Ecto neural progenitor cell (in vitro differentiated cells): ENCODE measurements around the gene CCNK.

ENCODE experiments used
- DNase-seq: peaks from one replicate; pipeline ENCODE4 v3.0.0-alpha.2; 2018; ENCODE audit warnings: low spot score

CCNK gene

DNA sequence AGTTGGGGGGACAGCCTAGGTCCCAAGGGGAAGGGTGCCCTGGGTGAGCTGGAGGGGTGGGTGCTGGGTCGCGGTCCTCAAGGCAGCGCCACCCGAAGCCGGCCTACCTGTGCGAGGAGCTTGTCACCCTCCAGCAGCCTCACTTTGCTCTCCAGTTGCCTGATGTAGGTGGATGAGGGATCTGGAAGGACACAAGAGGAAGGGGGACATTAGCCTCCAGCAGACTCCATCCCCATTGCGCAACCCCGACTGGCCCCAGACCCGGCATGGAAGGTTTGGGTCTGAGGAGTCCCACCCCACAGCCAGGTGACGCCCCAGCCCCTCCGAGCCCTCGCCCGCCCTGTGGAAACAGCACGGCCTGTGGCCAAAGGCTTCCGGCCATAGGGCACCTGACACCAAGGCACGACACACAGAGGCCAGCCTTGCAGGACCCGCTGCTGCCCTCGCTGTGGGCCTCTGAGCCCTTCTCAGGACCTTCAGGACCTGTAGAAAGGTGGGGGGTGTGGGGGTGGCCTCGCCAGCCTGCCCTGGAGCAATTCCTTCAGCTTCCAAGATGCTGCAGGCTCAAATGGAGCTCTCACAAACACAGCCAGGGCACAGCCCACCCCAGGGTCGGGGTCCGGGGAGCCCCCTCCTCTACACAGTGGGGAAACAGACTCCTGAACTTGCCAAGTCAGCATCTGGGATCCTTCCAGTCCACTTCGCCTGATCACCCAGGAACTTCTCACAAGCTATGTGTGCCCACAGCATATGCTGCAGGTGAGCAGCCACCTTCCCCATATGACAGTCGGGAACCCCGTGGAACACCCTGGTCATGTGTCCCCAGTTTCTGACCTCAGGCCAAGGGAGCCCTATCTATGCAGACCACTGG is 54.9 kb downstream of the CCNK start:
- DNase-seq, result no peak

DNA sequence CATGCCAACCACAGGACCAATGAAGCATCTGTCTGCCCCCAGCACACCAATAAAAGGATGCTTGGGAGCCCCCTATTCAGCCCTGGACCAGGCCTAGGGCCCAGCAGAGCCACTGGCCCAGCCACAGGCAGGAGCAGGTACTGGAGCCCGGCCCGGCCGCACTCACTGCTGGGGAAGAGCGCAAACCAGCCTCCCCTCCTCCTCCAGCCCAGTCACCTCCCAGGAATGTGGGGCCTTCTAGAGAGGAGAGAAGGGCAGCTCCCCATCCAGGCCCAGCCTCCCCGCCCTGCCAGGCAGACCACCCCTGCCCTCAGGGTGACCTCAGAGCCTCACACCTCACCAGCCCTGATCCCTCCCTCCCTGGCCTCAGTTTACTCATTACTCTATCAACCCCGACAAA is 56.2 kb downstream of the CCNK start:
- no peak for DNase-seq

DNA sequence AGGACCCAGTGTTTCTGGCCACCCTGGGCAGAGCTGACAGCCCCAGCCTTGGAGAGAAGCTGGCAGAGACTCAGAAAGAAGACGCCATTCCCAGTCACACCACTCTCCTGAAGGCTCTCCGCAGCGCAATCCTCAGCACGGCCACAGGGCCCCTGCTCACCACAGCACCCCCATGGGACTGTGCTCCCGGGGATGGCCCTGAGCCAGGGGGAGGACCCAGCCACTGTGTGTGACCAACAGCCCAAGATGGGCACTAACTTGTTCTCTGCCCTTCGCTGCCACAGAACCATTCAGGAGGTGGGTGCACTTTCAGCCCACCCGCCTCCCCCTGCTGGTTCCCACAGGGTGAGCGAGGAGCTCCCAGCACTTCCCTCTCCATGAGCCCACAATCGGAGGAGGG is 57.1 kb downstream of the CCNK start:
- DNase-seq, result no peak

DNA sequence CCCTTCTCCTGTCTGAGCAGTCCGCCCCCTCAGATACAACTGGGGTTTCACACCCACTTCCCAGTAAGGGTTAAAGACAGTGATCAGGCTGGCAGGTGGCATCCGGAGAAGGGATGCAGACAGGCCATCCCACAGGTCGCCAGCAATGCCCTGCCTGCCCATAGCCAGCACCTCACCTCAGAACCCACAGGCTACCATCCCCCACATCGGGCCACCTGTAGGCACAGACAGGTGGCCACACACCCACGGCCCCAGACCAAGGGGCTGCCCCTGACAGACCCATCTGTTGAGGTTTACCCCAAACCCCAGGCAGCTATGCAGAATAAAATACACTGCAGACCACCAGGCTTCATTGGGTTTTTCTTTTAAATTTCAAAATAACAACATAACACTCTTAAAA is 57.5 kb downstream of the CCNK start:
- no peak for DNase-seq

DNA sequence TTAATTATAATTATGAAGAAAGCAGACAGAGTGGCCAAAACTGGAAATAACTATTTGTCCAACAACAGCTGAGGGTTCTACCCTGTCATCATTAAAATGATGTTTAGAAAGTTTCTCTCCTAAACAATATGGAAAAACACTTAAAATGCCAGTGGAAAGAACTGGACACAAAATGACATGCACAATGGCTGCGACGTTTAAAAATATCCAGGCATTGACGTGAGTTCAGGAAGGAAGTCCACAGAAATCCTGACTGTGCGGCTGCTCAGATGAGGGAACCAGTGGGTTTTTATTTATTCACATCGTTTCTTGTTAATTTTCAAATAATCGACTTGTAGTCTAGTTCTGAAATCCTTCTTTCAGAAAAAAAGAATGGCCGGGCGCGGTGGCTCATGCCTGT is 58.3 kb downstream of the CCNK start:
- no peak for DNase-seq

DNA sequence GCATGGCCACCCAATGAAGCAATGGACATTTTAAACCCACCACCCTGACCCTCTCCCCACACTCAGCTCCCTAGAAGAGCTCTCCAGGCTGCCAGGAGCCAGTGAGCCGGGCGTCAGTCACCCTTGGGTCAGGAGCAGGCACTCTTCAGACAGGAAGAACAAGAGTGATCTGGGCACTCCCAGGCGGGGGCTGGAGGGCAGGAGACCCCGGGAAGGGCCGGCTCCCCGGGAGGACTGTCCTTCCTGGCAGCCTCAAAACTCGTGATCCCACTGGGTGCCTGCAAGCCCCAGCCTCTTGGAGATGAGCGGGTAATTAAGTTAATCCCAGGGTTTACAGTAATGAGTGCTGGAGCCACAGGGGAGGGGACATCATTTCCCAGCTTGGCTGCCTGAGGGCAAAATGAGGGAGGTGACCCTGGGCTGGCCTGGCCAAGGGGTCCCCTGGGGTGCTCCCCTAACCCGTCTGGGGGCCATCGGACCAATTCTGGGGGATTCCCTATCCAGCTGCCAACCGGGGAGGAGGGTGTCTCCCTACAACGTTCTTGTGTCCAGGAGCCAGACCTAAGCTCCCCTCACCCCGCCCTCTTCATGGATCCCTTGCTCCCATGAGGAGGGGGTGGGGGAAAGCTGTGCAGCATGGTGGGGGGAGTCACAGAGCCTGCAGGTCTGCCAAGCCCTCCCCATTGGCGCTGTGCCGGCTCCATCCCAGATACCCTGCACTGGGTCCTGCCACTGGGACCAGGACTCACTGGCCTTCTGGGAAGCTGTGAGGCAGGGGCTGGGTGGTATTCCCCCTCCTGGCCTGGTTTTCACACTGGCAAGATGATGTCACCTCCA is 59.2 kb downstream of the CCNK start:
- DNase-seq, result no peak

DNA sequence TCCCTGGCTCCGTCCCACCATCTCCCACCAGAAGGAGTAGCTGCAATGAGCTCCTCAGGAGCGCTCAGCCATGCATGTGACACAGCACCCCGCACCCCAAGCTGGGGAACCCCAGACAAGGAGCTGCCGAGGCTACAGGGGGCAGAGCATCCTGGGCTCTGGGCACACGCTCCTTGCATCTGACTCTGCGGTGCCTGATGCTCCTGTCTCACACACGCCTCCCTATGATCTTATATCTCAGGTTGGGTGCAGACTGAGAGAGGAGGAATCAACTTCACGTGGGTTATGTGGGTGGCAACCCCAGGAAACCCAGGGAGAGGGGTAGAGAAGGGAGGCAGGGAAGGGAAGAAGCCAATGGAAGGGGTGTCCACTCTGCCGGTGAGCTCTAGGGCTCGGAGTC is 60.0 kb downstream of the CCNK start:
- DNase-seq, result no peak

DNA sequence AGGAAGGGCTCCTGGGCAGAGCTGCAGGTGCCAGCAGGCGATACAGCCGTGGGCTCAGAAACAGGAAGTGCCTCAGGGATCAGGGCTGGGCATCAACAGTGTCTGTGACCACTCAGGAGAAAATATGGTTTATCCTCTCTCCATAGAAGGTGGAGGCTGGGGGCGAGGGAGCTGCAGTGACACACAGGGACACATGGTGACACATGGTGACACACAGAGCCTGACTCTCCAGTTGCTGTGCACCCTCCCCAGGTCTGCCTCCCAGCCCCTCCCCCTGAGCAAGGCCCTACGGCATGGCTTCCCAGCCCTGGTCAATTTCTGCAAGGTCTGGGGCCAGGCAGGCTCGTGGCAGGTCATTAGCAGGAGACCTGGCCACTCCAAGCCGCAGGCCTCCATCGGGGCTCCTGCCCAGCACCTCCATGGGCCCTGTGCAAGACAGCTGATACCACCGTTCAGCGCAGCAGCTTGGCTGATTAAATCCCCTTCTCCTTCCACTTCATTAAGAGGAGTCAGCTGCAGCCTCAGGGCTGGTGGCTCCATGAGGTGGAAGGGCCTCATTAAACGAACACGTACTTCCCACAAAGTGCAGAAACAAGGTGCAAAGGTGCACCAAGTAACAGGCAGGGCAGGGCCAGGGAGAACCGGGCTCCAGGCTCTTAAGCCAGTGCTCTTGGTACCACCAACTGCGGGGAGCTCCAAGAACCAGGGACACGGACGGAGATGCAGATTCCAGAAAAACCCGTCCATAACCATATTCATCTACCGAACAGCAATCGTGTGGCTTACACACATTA is 60.7 kb downstream of the CCNK start:
- no peak for DNase-seq

DNA sequence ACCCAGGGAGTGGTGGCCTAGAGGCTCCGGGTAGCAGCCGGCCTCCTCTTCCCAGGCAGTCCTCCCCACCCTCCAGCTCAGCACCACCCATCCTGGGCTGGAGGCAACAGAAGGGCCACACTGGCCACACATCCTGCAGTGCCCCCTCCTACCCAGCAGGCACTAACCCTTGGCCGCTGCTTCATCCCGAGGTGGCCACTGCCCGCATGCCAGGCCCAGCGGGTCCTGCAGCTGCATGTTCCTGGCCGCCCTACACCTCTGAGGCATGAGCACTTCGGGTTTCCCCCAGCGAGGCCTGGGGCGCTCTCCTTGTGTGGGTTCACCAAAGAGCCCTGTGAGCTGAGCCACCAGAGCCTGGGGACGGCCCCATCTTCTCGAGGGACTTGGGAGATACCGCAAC is 61.4 kb downstream of the CCNK start:
- DNase-seq, result no peak

DNA sequence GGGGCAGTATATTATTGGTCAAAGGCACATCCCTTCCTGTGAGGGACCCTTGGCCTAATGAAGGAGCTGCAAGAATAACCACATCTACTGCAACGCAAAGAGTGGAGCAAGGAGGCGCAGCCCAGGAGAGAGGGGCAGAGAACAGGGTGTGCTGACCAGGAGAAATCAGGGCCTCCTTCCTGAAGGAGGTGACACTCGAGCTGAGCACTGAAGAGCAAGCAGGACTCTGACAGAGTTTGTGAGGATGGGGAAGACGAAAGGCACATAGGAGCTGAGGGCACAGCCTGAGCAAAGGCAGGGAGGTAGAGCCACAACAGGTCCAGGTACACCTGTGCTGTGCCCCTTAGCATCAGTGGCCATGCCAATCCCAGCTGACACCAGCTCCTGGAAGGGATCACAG is 62.2 kb downstream of the CCNK start:
- no peak for DNase-seq

DNA sequence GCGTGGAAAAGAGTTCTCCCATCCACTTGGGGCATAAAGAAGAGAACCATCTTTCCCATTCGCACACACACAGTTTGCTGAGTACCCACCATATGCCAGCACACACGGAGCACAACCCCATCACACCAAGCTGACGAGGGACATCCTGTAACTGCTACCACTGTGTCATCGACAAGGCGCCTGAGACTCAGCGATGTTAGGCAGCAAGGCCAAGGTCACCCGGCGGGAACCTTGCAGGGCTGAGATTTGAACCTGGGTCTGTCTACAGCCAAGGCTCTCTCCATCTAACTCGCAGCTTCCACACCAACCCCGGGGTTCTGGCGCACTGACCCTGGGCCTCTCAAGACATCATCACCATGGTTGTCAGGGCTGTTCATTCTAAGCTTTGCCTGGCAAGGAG is 62.8 kb downstream of the CCNK start:
- DNase-seq, result no peak

DNA sequence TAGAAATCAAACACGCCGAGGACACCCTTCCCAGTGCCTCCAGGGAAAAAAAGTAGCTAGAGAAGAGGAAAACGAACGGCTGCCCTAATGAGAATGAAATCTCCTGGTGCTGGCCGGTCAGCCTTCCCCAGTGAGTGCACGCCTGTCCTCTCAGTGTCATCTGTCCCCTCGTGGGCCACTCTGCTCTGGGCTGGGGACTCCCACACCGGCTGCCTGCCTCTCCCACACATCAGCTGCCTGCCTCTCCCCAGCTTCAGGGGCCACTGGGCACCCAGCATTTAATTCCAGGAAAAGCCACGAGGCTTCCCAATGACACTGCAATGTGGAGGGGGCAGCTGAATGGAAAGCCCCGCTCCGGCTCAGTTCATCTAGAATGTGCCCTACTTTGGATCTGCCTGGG is 63.8 kb downstream of the CCNK start:
- no peak for DNase-seq

DNA sequence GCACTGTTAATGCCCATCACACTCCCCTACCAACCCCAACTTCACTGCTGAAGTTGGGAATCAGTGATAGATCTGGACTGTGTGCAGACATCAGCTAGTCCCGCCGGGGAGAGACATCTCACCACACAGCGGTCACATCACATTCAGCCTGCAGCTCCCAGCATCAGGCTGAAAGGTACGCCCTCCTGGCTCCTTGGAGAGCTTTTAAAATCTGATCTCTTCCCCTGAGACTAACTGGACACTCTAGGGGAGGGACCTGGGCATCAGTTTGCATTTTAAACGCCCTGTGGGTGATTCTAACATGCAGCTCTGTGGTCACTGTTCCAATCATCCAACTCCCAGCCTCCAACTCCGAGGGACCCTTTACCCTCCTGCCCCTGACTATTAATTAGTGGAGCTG is 64.4 kb downstream of the CCNK start:
- no peak for DNase-seq

DNA sequence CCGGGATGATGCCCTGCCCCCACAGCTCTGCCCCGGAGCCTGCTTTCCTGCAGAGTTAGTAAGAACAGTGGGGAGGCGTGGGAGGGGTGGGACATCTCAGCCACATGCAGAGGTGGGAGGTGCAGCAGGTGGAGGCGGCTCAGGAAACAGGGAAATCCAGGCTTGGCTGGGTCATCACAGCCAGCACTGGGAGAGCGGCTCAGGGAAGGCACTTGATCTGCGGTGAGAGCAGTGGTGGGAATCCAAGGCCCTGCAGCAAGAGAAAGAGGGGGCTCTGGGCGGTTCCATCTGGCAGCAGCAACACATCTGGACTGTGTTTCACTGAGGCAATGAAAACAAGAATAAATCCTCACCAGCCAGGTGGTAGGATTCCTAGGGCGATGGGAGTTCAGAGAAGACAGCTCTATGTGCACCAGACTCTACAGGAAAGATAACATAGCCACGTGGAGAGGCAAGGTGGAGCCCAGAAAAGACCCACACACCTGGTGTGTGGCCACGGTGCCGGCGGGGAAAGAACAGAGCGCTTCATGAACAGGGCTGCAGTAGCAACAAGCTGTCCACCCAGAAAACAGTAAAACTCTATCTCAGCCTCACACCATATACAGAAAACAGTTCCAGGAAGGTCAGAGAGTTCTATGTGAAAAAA is 65.1 kb downstream of the CCNK start:
- DNase-seq, result no peak

DNA sequence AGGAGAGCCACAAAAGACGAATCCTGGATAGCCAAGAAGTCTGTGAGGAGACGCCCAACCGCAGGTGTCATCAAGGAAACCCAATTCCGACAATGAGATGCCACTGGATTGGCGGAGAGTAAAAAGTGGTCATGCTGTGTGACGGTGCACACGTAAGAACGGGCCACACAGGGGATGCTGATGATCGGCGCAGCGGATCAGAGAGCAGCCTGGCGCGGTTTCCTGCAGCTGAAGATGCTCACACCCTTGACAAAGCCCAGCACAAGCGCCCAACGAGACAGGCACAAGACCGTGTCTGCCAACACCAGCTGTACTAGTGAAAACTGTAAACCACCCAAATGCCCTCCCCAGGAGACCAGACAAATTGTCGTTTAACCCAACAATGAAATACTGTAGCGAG is 67.0 kb downstream of the CCNK start:
- no peak for DNase-seq

DNA sequence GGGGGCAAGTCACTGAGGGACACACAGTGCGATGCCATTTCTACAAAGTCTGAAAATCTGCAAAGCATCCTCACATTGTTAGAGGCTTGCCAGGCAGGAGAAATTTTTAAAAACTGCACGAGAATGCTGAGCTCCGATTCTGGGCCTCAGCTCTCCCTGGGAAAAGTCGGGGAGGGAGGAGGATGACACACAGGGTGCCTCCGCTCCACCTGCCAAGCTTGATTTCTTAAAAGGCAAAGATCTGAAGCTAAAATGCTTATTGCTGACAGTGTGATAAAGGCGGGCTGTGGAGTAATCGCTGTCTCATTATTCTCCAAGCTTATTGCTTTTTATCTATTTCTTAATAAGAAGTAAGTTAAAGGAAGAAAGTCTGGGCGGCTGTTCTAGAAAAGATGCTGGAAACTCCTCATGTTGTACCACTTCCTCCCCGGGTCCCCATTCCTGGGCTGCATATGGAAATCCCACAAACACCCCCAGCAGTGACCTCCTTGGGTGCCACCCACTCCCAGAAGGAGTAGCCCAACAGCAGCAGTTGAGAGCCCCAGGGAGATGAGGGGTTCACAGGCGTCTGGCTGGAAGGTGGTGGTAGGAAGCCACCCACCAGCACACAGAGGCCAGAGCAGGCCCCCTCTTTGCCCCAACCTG is 67.8 kb downstream of the CCNK start:
- DNase-seq, result no peak

DNA sequence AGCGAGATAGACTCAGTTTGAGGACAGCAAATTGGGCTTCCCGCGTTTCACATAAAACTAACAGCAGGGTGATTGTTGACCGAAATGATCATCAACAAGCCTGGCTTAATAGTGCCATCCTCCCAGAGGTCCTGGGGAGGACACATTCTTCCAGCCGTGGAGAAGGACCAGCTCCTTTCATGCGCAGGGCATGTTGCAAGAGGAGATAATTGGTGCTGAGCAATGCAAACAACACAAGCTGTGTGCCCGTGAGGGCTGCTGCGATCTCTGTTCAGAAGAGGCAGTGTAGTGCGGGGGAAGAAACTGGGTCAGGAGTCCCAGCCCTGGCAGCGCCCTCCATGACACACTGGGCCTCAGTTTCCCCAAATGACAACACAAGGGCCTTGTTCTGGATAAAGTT is 68.5 kb downstream of the CCNK start:
- no peak for DNase-seq

DNA sequence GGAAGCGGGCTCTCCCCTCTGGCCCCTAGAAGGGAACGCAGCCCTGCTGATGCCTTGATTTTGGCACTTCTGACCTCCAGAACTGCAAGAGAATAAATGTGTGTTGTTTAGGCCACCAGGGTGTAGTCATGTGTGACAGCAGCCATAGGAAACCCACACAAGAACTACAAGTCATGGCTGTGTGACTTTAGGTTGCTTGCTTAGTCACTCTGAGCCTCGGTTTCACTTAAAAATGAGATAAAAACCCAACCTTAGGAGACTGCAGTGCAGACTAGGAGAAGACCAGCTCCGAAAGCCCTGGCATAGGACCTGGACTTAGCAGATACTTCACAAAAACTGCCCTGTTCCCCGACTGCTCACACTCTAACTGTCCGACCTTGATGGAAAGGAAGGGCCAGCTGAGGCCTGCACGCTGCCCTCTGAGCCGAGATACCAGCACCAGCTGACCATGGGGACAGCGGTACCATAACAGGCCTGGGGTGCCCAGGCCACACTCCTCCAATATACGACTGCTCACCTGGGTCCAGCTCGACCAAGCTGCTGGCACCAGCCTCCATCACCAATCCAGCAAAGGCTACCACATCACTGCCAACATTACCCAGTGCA is 69.3 kb downstream of the CCNK start:
- DNase-seq, result no peak

DNA sequence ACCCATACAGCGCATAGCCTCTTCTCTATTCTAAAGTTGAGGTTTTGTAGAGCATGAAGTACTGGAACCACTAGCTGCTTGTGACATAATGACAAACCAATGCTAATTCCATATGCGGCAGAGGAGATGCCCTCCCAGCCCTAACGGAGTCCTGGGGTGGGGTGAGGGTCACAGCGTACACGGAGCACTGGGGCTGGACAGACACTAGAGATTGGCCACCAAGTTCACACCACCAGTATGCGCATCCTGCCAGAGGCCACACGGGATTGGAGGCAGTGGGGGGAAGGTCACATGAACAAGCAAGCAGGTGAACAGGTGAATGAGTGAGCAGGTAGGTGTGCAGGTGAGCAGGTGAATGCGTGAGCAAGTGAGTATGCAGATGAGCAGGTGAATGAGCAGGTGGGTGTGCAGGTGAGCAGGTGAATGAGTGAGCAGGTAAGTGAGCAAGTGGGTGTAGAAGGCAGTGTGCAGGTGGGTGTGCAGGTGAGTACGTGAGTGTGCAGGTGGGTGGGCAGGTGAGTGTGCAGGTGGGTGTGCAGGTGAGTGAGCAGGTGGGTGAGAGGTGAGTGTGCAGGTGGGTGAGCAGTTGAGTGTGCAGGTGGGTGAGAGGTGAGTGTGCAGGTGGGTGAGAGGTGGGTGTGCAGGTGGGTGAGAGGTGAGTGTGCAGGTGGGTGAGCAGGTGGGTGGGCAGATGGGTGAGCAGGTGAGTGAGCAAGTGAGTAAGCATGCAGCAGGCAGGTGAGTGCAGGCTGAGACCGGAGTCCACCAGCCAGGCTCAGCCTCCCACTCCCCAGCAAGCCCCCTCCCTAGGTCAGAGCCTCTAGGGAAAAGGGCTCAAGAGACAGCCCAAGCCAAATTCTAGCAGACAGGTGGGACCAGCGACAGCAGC is 70.1 kb downstream of the CCNK start:
- DNase-seq, result no peak

DNA sequence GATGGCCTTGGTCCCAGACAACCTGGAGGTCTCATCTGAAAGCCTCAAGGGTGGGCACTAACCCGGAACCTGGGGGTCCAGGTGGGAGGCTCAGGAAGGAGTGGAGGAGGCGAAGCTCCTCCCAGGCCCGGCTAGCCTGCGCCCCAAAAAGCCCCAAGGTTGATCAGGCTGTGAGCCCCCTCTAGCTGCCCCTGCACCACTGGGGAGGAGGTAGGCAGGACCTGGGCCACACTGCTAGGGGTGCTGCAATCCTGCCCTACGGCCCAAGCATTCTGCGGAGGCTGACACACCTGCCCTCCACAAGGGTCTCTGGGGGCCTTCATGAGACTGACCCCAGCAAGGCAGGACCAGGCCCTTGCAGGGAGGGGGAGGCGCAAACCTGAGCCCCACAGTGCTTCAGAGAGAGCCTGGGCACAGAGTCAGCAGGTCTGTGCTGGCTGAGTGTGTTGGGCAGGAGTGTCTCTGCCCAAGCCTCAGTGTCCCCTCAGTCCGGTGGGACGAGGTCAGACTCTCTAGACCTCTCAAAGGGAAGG is 70.9 kb downstream of the CCNK start:
- DNase-seq, result no peak
